Activated naive CD4-positive, alpha-beta T cell treated with anti-CD3 and anti-CD28 coated beads, Interleukin-2, amount 50 U/mL, for 24 hours (primary cell): ENCODE results near the gene RANBP3.
"Not testable (repeated sequence)": the region's sequence is repeated elsewhere in the genome, so short reads cannot be mapped to it uniquely, and the experiment has no call there.

Experiments
- H3K27ac Mint-ChIP-seq: one replicate; pipeline ENCODE4 v1.8.0; 2021; ENCODE audit warnings: mild to moderate bottlenecking, mixed read lengths
- H3K27me3 Mint-ChIP-seq: one replicate; pipeline ENCODE4 v1.8.0; 2021; ENCODE audit warnings: mixed read lengths
- H3K36me3 Mint-ChIP-seq: one replicate; pipeline ENCODE4 v1.8.0; 2021; ENCODE audit warnings: mixed read lengths
- H3K4me1 Mint-ChIP-seq: one replicate; pipeline ENCODE4 v1.8.0; 2021; ENCODE audit warnings: mixed read lengths
- H3K4me3 Mint-ChIP-seq: one replicate; pipeline ENCODE4 v1.8.0; 2021; ENCODE audit warnings: mild to moderate bottlenecking, mixed read lengths
- H3K9me3 Mint-ChIP-seq: one replicate; pipeline ENCODE4 v1.8.0; 2021; ENCODE audit warnings: mixed read lengths

RANBP3 gene

GRCh38 chr19:5996102-5996501 lies 18.2 kb upstream of the RANBP3 start:
- Mint-ChIP-seq H3K36me3 (peaks cover 10% of the 10 kb centered on the region), H3K27me3 (no peaks in the 10 kb centered on the region), H3K27ac (no peak overlapping the region), H3K4me3 (no peak overlapping the region), H3K9me3 (no peaks in the 10 kb centered on the region), H3K4me1 (no peaks in the 10 kb centered on the region)

GRCh38 chr19:5995606-5996005 lies 17.7 kb upstream of the RANBP3 start:
- Mint-ChIP-seq H3K4me1 (no peaks in the 10 kb centered on the region), H3K27ac (no peak overlapping the region), H3K4me3 (no peak overlapping the region), H3K36me3 (peaks cover 8% of the 10 kb centered on the region), H3K27me3 (no peaks in the 10 kb centered on the region), H3K9me3 (no peaks in the 10 kb centered on the region)

- H3K9me3 Mint-ChIP-seq = no peaks in the 10 kb centered on the region
- no peaks in the 10 kb centered on the region for H3K4me1 Mint-ChIP-seq
- H3K36me3 Mint-ChIP-seq = peaks cover 3% of the 10 kb centered on the region
- H3K27me3 Mint-ChIP-seq = no peaks in the 10 kb centered on the region
- no peak overlapping the region for H3K4me3 Mint-ChIP-seq
- H3K27ac Mint-ChIP-seq = no peak overlapping the region
Observed at GRCh38 chr19:5994405-5995165, 16.6 kb upstream of the RANBP3 start.

GRCh38 chr19:5993648-5994358 lies 15.9 kb upstream of the RANBP3 start:
- Mint-ChIP-seq H3K27ac (no peak overlapping the region), H3K4me3 (no peak overlapping the region), H3K27me3 (no peaks in the 10 kb centered on the region), H3K36me3 (no peaks in the 10 kb centered on the region), H3K9me3 (no peaks in the 10 kb centered on the region), H3K4me1 (no peaks in the 10 kb centered on the region)

GRCh38 chr19:5993201-5993600 lies 15.3 kb upstream of the RANBP3 start:
- Mint-ChIP-seq H3K36me3 (no peaks in the 10 kb centered on the region), H3K9me3 (no peaks in the 10 kb centered on the region), H3K27me3 (no peaks in the 10 kb centered on the region), H3K27ac (no peak overlapping the region), H3K4me3 (no peak overlapping the region), H3K4me1 (no peaks in the 10 kb centered on the region)

- Mint-ChIP-seq H3K4me3 (no peak overlapping the region), H3K36me3 (no peaks in the 10 kb centered on the region), H3K4me1 (peaks cover under 1% of the 10 kb centered on the region), H3K9me3 (no peaks in the 10 kb centered on the region), H3K27me3 (no peaks in the 10 kb centered on the region), H3K27ac (no peak overlapping the region)
Observed at GRCh38 chr19:5992756-5993155, 14.8 kb upstream of the RANBP3 start.

GRCh38 chr19:5991244-5991838 lies 13.4 kb upstream of the RANBP3 start:
- H3K36me3 Mint-ChIP-seq = no peaks in the 10 kb centered on the region
- H3K4me3 Mint-ChIP-seq = no peak overlapping the region
- peaks cover 9% of the 10 kb centered on the region for H3K4me1 Mint-ChIP-seq
- no peaks in the 10 kb centered on the region for H3K27me3 Mint-ChIP-seq
- no peak overlapping the region for H3K27ac Mint-ChIP-seq
- no peaks in the 10 kb centered on the region for H3K9me3 Mint-ChIP-seq

GRCh38 chr19:5990289-5990797 lies 12.4 kb upstream of the RANBP3 start:
- Mint-ChIP-seq H3K36me3 (no peaks in the 10 kb centered on the region), H3K4me1 (peaks cover 9% of the 10 kb centered on the region), H3K27ac (no peak overlapping the region), H3K27me3 (no peaks in the 10 kb centered on the region), H3K9me3 (no peaks in the 10 kb centered on the region), H3K4me3 (peak overlapping the region; percentile 58)

- H3K9me3 Mint-ChIP-seq = no peaks in the 10 kb centered on the region
- H3K36me3 Mint-ChIP-seq = no peaks in the 10 kb centered on the region
- H3K4me3 Mint-ChIP-seq = no peak overlapping the region
- H3K4me1 Mint-ChIP-seq = peaks cover 9% of the 10 kb centered on the region
- H3K27ac Mint-ChIP-seq = no peak overlapping the region
- H3K27me3 Mint-ChIP-seq = no peaks in the 10 kb centered on the region
Observed at GRCh38 chr19:5989388-5990074, 11.6 kb upstream of the RANBP3 start.

- Mint-ChIP-seq H3K4me3 (no peak overlapping the region), H3K27me3 (no peaks in the 10 kb centered on the region), H3K36me3 (no peaks in the 10 kb centered on the region), H3K27ac (no peak overlapping the region), H3K9me3 (no peaks in the 10 kb centered on the region), H3K4me1 (peaks cover 9% of the 10 kb centered on the region)
Observed at GRCh38 chr19:5988517-5989387, 10.8 kb upstream of the RANBP3 start.

GRCh38 chr19:5987077-5987818 lies 9.3 kb upstream of the RANBP3 start:
- no peaks in the 10 kb centered on the region for H3K9me3 Mint-ChIP-seq
- H3K36me3 Mint-ChIP-seq = no peaks in the 10 kb centered on the region
- peaks cover 16% of the 10 kb centered on the region for H3K4me1 Mint-ChIP-seq
- H3K27ac Mint-ChIP-seq = no peak overlapping the region
- peak overlapping the region; percentile 73 for H3K4me3 Mint-ChIP-seq
- no peaks in the 10 kb centered on the region for H3K27me3 Mint-ChIP-seq

- H3K27me3 Mint-ChIP-seq, H3K4me3 Mint-ChIP-seq, H3K36me3 Mint-ChIP-seq, H3K27ac Mint-ChIP-seq, H3K9me3 Mint-ChIP-seq: not testable (repeated sequence)
- peaks cover 16% of the 10 kb centered on the region for H3K4me1 Mint-ChIP-seq
Observed at GRCh38 chr19:5985837-5986236, 7.9 kb upstream of the RANBP3 start.

- no peaks in the 10 kb centered on the region for H3K27me3 Mint-ChIP-seq
- H3K36me3 Mint-ChIP-seq = no peaks in the 10 kb centered on the region
- H3K4me3 Mint-ChIP-seq = no peak overlapping the region
- peaks cover 16% of the 10 kb centered on the region for H3K4me1 Mint-ChIP-seq
- H3K9me3 Mint-ChIP-seq = no peaks in the 10 kb centered on the region
- no peak overlapping the region for H3K27ac Mint-ChIP-seq
Observed at GRCh38 chr19:5985098-5985783, 7.3 kb upstream of the RANBP3 start.

GRCh38 chr19:5984600-5984999 lies 6.7 kb upstream of the RANBP3 start:
- Mint-ChIP-seq H3K27ac (no peak overlapping the region), H3K4me3 (no peak overlapping the region), H3K4me1 (peaks cover 21% of the 10 kb centered on the region), H3K36me3 (no peaks in the 10 kb centered on the region), H3K9me3 (no peaks in the 10 kb centered on the region), H3K27me3 (no peaks in the 10 kb centered on the region)
